Activated T-cell treated with anti-CD3 and anti-CD28 coated beads for 48 hours (primary cell): ENCODE data around the gene SIGLECL1.

Source experiments
- DNase-seq: peaks from one replicate; pipeline ENCODE4 v3.0.0-alpha.2; 2020; ENCODE audit warnings: low read depth

SIGLECL1 gene

DNA sequence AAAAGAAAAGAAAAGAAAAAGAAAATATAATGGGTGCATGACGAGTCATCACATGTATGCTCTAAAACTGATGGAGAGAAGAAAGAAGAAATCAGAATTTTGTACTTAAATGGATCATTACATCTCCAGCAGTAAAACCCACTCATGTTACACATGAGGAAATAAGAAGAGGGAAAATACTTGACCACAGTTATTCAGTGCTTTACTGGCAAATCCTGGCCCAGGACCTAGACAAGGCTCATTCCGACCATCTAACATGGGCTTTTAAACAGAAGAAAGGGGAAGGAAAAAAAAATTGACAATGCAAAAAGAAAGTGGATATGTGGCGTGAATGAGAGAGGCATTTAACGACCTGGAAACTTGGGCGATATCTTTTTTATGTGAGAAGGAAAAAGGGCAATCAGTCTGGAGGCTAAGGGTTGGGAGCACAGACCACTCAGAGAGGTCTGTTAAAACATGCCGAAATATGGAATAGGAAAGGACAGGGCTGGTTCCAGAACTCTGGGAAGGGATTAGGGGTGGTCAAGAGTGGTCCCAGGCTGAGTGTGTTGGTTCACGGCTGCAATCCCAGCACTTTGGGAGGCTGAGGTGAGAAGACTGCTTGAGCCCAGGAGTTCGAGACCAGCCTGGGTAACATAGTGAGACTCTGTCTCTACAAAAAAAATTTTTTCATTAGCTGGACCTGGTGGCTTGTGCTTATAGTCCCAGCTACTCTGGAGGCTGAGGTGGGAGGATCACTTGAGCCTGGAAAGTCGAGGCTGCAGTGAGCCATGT is 1.6 kb downstream of the SIGLECL1 start:
- no peak for DNase-seq

DNA sequence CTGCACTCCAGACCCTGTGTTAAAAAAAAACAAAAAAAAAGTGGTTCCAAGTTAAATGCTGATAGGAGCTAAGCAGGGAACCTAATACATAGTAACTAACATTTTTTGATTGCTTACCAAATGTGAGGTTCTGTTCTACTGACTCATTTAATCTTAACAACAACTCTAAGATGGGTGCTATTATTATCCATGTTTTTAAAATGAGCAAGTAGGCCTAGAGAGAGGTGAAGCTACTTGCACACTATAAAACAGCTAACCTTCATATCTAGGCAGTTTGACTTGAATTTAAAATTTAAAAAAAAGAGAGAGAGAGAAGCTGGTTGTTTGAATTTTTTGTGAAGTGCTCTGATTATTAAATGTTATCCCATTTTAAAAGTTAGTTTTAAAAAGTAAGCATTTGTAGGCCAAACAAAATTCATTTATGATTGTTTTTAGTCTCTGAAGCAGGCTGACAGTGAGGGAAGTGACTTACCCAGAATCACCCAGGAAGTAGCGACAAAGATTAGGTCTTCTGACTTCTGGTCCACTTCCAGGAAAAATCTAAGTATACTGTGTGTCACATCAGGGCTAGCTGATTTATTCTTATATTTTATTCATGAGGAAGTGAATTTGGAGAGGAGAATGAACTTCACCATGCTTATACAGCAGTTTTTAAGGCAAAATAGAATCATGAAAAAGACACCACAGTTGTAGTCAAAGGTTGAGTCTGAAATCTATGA is 2.4 kb downstream of the SIGLECL1 start:
- no peak for DNase-seq

DNA sequence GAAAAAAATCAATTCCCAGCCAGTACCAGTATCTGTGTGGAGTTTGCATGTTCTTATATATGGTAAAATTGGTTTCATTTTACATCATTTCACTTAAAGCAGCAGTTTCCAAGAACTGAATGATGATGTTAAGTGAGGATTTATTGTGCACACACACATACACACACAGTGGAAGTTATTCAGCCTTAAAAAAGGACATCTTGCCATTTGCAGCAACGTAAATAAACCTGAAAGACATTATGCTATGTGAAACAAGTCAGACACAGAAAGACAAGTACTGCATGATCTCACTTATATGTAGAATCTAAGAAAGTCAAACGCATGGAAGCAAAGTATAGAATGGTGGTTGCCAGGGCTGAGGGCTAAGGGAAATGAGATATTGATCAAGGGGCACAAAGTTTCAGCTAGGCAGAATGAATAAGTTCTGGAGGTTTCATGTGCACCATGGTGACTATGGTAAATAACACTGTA is 5.3 kb downstream of the SIGLECL1 start:
- no peak for DNase-seq

DNA sequence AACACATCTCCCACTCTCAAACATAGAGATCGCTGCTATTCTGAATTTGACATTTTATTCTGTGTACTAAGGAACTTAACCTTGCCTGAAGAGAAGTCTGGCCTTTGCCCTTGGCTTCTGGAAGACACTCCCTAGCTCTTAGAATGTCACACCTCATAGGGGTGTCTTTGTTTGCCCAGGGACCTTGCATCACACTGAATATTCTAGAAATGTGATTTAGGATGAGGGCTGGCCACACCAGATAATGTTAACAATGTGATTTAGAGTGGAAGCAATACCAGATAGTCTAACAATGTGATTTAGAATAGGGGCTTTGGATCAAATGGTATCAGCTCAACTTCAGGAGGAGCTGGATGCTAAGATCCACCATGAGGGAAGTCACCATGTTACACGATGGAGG is 6.6 kb downstream of the SIGLECL1 start:
- no peak for DNase-seq

DNA sequence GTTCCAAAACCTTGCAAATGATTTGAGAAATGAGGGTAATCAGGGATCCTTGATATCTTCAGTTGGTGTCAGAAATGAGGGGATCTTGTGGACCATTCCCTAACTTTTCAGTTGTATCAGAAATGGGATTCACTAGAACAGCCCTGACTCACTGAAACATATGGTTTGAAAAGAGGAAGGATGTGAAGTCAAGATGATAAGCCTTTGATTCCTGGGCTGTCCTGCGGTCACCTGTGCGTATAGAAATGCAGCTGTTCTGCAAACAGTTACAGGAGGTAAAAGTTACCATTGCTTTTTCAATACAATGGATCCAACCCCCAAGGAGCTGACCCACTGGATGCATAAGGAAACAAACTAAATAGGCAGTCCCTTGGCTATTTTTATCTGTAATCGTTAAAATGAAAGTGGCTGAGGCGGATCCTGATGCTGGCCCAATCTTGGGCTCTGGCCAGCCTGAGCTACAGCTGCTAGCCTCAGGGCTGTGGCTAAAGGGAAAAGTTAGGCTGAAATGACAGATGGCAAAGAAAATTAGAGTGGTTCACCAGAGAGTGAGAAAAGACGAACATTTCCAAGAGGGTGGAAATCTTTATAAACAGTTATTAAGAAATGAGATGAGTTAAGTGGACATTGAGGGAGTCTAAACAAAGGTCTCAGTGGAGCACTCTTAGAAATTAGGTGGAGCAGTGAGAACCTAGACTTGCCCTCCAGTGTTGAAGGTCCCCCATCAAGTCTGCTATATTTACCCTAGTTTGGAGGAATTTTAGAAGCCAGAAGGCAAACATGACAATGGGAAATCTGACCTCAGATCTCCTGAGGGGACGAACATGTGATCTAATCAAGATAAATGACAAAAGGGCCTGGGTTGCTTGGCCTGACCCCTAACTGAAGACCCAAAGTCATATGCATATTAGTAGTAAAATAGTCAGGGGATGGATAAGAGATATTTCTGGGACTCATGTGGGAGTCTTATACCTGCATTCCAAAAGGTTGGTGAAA is 7.6 kb downstream of the SIGLECL1 start:
- DNase-seq, result no peak

DNA sequence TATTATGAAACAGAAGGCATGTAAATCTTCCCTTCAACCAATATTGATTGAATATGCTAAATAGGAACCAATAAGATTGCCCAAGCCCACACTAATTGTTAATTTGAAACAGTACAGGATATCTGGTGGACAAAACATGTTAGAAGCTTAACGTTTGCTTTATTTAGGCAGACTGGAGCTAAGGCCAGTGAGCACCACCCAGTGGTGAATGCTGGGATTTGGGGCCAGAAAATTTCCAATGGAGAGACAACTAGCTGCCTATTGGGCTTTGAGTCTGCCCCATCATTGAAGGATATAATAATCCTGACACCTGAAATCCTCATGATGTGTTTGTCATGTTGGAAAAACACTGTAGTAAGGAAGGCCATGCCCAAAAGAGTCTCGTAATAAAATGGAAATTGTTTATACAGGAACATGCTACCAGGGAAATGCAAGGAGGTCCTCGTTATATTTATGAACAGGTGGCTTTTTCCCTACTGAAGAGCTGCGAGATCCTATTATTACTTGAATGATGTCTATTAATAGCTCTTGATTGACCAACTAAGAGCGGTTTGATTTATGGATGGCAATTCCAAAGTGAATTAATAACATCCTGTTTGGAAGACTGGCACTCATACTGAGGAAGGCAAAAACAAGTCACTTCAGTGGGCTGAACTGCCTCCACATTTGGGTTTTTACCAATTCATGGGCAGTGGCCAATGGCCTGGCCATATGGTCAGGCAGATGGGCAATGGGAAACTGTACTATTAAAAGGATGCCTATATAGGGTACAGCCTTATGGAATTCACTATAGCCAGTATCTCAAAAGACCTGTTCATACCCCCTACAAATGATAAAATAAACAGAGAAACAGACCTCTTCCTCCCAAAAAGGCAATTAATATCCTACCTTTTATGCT is 8.7 kb downstream of the SIGLECL1 start:
- peak; percentile 45 for DNase-seq

DNA sequence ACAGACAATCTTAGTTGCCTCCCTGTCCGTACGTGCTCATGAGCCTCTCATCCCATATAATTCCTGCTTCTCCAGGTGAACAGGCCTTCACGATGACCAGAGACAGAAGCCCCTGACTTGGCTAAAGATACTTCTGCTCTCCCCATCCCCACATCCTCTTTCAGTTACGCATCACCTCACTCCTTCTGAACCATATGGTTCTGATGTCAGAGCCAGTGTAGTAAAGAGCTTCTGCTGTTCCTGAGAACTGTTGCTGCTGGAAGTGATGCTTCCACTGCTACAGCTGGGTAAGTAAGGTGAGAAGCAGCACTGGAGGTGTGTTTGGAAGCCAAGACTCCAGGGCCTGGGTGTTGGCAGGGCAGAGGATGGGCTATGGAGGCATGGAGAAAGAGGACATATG is 12.9 kb downstream of the SIGLECL1 start:
- no peak for DNase-seq

DNA sequence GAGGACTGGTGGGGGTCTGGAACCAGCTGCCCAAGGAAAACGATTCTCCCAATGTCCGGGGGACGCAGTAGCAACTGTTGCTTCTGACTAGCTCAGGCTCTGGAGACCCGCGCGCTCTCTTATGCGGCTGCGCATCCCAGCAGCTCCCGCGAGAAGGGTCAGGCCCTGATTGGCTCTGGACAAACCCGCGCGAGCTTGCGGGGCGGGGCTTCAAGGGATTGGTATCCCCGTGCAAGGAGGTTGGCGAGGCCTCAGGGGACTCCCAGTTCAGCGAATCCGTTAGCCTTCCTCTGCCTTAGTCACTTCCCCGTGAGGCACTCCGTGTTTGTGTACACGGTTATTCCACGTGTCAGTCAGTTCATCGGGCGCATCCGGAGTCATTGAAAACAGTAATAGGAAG is 20.2 kb downstream of the SIGLECL1 start:
- DNase-seq, result no peak

DNA sequence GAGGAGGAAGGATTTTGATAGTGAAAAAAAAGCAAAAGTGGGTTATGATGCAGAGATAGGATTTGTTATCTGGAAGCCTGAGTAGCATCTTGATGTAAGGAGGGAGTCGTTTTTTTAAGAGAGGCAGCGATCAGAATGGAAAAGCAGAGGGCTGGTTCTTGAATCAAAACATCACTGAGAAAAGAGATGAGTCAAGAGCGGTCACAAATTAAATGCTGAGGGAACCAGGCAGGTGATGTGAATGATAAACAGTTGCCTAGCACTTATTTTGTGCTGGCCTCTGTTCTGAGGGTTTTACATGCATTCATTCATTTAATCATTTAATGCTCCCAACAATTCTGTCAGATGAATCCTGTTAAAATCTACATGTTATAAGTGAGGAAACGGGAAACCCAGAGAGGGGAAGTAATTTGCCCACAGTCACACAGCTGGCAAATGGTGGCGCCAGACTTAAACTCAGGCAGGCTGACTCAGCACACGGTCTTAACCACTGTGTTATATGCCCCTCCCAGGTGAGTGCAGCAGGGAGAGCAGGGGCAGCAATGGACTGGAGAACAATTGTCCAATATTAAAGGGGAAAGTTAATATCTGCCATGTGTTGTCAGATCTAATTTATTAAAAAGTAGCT is 21.4 kb downstream of the SIGLECL1 start:
- DNase-seq, result peak; percentile 12

DNA sequence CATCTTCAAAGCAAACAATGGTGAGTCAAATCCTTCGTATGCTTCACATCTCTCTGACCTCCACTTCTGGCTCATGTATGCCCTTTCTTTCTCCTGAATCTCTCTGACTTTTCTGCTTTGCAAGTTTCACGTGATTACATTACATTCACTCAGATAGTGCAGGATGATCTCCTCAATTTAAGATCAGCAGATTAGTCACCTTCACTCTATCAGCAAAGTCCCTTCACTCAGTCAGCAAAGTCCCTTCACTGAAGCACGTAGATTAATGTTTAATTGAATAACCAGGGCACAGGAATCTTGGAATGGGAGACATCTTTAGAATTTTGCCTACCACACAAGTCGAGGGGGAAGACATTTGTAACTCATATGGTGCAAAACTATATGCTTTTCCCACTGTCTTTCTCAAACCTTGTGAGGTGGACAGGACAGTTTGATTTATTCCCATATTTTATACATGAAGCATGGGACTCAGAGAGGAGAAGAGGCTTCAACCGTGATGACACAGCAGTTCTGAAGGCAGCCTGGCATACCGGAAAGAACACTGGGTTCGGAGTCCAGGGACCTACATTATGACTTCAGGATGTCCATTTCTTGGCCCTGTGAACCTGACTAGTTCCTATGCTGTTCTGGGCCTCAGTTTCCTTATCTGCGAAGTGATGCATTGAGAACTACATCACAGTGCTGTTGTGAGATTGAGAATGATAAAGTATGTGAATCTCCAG is 23.3 kb downstream of the SIGLECL1 start:
- DNase-seq, result no peak

DNA sequence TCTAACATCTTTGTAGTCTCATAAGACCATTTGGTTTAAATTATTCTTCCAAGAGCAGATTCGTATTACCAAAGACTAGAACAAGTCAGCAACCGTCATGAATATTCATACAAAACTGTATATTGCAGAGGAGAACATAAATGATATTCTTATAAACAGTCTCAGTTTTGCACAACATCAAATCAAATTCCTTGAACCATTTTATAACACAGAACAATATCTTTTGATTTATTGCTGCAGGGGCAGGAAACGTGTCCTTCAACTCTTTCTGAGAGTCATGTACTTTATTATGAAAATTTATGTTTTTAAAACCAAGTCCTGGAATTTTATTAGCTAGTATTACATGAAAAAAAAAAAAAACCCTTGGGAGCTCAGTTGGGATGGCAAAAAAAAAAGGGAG is 26.2 kb downstream of the SIGLECL1 start:
- no peak for DNase-seq

DNA sequence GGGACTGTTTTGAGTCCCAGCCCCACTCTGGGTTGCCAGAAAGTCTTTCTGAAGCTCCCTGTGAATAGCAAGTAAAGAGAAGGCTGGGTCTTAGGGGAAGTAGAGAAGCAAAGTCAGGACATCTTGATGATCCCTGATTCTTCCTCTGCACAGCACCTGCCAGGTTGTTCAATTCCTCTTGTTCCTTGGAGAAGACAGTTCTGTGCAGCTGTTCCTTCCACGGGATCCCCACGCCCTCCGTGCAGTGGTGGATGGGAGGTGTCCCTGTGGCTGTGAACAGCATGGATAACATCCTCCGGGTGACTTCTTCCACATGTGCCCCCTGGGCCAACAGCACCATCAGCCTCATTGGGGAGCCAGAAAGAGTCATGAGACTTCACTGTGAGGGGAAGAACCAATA is 31.5 kb downstream of the SIGLECL1 start:
- DNase-seq, result no peak

DNA sequence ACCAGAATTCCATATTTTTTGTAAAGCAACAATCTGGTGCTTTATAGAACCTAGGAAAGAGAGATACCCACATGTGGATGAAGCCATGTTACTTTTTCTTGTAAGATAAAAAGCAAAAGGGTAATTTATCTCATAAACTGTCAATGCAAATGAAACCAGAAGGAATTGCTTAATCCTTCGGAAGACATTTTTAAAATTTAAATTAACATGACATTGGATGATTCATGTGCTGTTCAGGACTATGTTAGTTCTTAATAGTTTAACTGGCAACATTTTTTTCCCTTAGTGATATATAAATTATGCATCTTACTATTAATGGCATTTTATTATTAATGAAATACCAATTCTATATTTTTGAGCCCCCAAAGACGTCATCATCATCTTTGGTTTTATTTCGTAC is 34.8 kb downstream of the SIGLECL1 start:
- DNase-seq, result no peak

DNA sequence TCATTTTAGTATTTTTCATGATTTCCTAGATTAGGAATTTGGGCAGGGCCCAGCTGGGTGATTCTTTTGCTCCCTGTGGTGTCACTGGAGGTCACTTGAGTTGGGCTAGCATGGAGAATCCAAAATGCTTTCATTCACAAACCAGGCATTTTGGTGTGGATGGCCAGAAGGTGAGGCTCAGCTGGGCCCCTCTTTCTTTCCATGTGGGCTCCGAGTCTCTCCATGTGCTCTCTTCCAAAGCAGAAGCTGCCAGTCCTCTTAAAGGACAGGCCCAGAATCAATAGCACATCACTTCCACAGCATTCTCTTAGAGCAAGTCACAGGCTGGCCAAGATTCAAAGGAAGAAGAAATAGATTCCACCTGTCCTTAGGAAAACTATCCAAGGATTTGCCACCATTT is 38.8 kb downstream of the SIGLECL1 start:
- no peak for DNase-seq

DNA sequence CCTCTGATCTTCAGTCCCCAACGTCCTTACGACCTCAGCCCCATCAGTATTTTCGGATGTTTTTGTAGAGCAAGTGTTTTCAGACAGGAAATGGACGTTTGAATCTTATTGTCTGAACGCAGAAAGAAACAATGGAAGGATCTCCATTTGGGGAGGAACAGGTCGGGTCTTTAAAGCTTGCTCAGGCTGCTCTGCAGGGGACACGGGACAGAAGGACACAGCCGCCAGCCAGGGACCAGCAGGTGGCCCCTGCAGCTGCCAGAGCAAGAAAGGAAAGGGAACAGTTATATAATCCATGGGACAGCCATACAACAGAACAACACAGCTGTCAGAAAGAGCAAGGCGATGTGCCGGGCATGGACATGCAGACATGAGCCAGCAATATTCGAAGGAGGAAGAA is 42.1 kb downstream of the SIGLECL1 start:
- DNase-seq, result no peak

DNA sequence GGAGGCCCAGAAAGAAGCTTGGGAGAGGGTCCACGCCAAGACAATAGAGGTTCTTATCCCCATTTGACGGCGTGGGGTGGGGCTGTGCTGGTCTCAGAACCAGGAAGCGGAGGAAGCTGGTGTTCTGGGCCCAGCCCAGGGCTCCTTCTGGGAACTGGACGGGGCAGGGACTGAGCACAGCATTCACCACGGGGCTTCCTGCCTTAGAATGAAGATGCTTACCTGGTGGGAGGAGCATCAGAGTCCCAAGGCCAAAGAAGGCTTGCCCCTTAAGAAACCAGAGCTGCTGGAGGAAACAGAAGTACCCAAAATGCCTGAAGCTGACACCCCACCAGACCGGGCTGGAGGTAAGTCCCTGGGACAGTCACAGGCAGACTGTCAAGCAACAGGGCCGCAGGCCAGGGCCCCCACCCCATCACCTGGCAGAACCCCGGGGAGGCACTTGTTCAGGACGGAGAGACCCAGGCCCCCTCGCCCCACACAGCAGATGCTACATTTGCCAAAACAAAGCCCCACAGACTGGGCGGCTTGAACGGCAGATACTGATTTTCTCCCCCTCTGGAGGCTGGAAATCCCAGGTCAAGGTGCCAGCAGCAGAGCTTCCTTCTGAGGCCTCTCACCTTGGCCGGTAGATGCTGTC is 42.8 kb downstream of the SIGLECL1 start:
- DNase-seq, result no peak

DNA sequence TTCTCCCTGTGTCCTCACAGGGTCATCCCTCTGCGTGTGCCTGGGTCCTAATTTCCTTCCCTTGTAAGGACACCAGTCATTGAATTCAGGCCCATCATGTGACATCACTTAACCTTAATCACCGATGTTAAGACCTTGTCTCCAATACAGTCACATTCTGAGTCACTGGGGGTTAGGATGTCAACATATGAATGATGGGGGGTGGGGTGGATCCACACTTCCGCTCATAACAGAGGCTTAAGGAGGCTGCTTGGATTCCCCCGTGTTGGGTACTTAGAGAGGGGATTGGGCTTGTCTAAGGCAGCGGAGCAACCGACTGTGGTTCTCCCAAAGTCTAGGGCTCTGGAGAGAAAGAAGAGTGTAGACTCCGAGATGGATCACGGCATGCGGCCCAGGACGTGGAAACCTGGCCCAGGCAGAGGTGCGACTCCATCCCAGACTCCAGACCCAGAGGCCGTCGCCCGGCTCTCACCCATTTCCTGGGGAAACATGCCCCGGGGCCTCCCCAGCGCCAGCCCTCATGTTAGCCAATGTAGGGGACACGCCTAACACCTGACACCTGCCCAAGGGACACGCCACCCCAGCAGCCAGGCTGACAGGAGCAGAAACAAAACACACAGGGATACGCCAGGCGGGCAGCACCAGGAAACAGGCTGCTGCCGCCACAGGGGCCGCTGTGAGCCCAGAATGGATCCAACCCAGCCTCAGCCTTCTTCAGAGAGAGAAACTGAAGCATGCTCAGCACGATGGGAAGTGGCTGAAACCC is 43.5 kb downstream of the SIGLECL1 start:
- no peak for DNase-seq

DNA sequence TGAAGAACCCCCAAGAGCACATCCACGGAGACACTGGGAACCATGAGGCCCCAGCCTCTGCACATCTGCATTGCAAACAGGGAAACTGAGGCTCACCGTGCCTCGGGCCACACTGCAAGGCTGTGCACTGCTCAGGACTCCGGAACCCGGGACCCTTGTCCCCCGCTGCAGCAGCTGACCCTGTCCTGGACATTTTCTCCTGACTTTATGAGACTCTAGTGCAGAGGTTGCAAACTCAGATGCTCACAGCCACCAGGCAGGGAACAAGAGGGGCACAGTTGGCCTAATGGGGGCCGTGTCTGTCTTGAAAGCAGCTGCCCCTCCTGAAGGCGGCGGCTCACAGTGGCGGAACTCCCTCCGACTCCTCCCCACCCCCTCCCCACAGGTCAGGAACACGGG is 44.1 kb downstream of the SIGLECL1 start:
- no peak for DNase-seq
